Tibial nerve (tissue), 4 donors: ENCODE data around the gene CHST1. TPM values are rescaled to one million over a fixed set of nuclear protein-coding genes. Genes with fewer than 3 reads are reported as not detected.

Experiments
- DNase-seq, 2 donors: peaks; one replicate each; pipeline ENCODE4 v3.0.0-alpha.2; 2019; ENCODE audit warnings: low spot score in 2 of 2
- H3K27ac ChIP-seq, 4 donors: fragments of 200-600 bp; sonication (generic) in 3 of 4; one replicate each; pipeline ENCODE4 v1.5.1; 2017 to 2019; ENCODE audit warnings: mild to moderate bottlenecking in 1 of 4
- H3K27me3 ChIP-seq, 2 donors: fragments of 200-600 bp; sonication (generic) in 1 of 2; one replicate each; pipeline versions ENCODE4 v1.5.1 to v1.6.0; 2017 to 2019
- H3K36me3 ChIP-seq, 3 donors: fragments of 200-600 bp; sonication (generic); one replicate each; pipeline ENCODE4 v1.5.1; 2018 to 2019
- H3K4me1 ChIP-seq, 4 donors: fragments of 200-600 bp; sonication (generic) in 3 of 4; one replicate each; pipeline ENCODE4 v1.5.1; 2017 to 2019
- H3K4me3 ChIP-seq, 4 donors: fragments of 200-600 bp; sonication (generic) in 3 of 4; one replicate each; pipeline ENCODE4 v1.5.1; 2017 to 2019; ENCODE audit warnings: mild to moderate bottlenecking in 1 of 4, moderate library complexity in 1 of 4
- H3K9me3 ChIP-seq, 4 donors: fragments of 200-600 bp; sonication (generic) in 3 of 4; one replicate each; pipeline ENCODE4 v1.5.1; 2017 to 2019
- CTCF ChIP-seq, 5 experiments: fragments of 200-600 bp in 3 of 5; fragments of 450-650 bp in 2 of 5; sonication (generic) in 3 of 5; IDR thresholded peaks; one replicate each; pipeline ENCODE4 v1.5.1; 2016 to 2019; ENCODE audit warnings: antibody characterized with exemption in 5 of 5, mild to moderate bottlenecking in 3 of 5, moderate library complexity in 2 of 5
- EP300 ChIP-seq, 2 donors: sonication (generic); formaldehyde crosslinking; IDR thresholded peaks; one replicate each; pipeline ENCODE4 v1.6.1; 2017; ENCODE audit warnings: antibody characterized with exemption in 2 of 2, mild to moderate bottlenecking in 1 of 2
- POLR2A ChIP-seq, 2 donors: fragments of 450-650 bp; IDR thresholded peaks; one replicate each; pipeline ENCODE4 v1.6.1; 2017; ENCODE audit warnings: antibody characterized with exemption in 2 of 2, mild to moderate bottlenecking in 2 of 2, moderate library complexity in 2 of 2
- WGBS, 2 donors: methylation state at CpG; one replicate each; pipeline ENCODE4 v1.1.5; 2018; 5-methylcytosine and 5-hydroxymethylcytosine counted together
- total RNA-seq, 4 donors: library from RNA; depleted of rRNA; stranded (reverse); fragments of >200 nt; gene quantifications; one replicate each; pipeline ENCODE4 v1.1.0, GENCODE V29; 2016

The CHST1 gene
- total RNA-seq, 4 donors from 2014 or later = 1.2 to 3.6 (median 1.6) TPM

- 80 to 81% methylated on average over 6 of the region's 6 CpGs for WGBS, 2 donors
- Histone ChIP-seq H3K4me3 (no peak overlapping the region), H3K36me3 (no peaks in the 10 kb centered on the region), H3K9me3 (no peaks in the 10 kb centered on the region), H3K4me1 (no peaks in the 10 kb centered on the region), H3K27ac (no peak overlapping the region), H3K27me3 (no peaks in the 10 kb centered on the region)
- DNase-seq = no peak
- TF ChIP-seq POLR2A (IDR thresholded peaks at IDR 0.05) = no peak
- no peak for TF ChIP-seq CTCF (IDR thresholded peaks at IDR 0.05)
- no peak for TF ChIP-seq EP300 (IDR thresholded peaks at IDR 0.05)
These were observed 22.4 kb upstream of the CHST1 start for GRCh38 chr11:45687836-45688235.

GRCh38 chr11:45685964-45686537 lies 20.6 kb upstream of the CHST1 start:
- WGBS, 2 donors = 84 to 87% methylated on average over 7 of the region's 7 CpGs
- H3K27ac ChIP-seq = no peak overlapping the region
- H3K4me1 ChIP-seq = no peaks in the 10 kb centered on the region
- H3K4me3 ChIP-seq = no peak overlapping the region
- TF ChIP-seq POLR2A (IDR thresholded peaks at IDR 0.05) = no peak
- no peak for TF ChIP-seq EP300 (IDR thresholded peaks at IDR 0.05)
- no peak for TF ChIP-seq CTCF (IDR thresholded peaks at IDR 0.05)
- no peak for DNase-seq
- no peaks in the 10 kb centered on the region for H3K36me3 ChIP-seq
- no peaks in the 10 kb centered on the region for H3K27me3 ChIP-seq
- H3K9me3 ChIP-seq = no peaks in the 10 kb centered on the region

- TF ChIP-seq EP300 (IDR thresholded peaks at IDR 0.05) = no peak
- TF ChIP-seq CTCF (IDR thresholded peaks at IDR 0.05) = no peak
- no peak for TF ChIP-seq POLR2A (IDR thresholded peaks at IDR 0.05)
- no peak for DNase-seq
These were observed 19.0 kb upstream of the CHST1 start for GRCh38 chr11:45684440-45684839.

GRCh38 chr11:45683271-45684058 lies 18.0 kb upstream of the CHST1 start:
- Histone ChIP-seq H3K9me3 (no peaks in the 10 kb centered on the region), H3K36me3 (no peaks in the 10 kb centered on the region), H3K27me3 (no peaks in the 10 kb centered on the region), H3K27ac (no peak overlapping the region), H3K4me3 (no peak overlapping the region), H3K4me1 (no peaks in the 10 kb centered on the region)
- 69 to 77% methylated on average over 8 of the region's 8 CpGs for WGBS, 2 donors
- TF ChIP-seq POLR2A (IDR thresholded peaks at IDR 0.05) (no peak), EP300 (IDR thresholded peaks at IDR 0.05) (no peak), CTCF (IDR thresholded peaks at IDR 0.05) (no peak)
- no peak for DNase-seq

More at GRCh38 chr11:45684440-45684839, 19.0 kb upstream of the CHST1 start:
- Histone ChIP-seq H3K27me3 (no peaks in the 10 kb centered on the region), H3K9me3 (no peaks in the 10 kb centered on the region), H3K27ac (no peak overlapping the region), H3K36me3 (no peaks in the 10 kb centered on the region), H3K4me1 (no peaks in the 10 kb centered on the region), H3K4me3 (no peak overlapping the region)
- WGBS, 2 donors = 41 to 44% methylated on average over 6 of the region's 6 CpGs

- no peaks in the 10 kb centered on the region for H3K9me3 ChIP-seq
- no peak overlapping the region for H3K27ac ChIP-seq
- TF ChIP-seq EP300 (IDR thresholded peaks at IDR 0.05) (no peak), CTCF (IDR thresholded peaks at IDR 0.05) (no peak), POLR2A (IDR thresholded peaks at IDR 0.05) (no peak)
- 78 to 81% methylated on average over 7 of the region's 7 CpGs for WGBS, 2 donors
- H3K27me3 ChIP-seq = no peaks in the 10 kb centered on the region
- no peaks in the 10 kb centered on the region for H3K36me3 ChIP-seq
- H3K4me1 ChIP-seq = no peaks in the 10 kb centered on the region
- H3K4me3 ChIP-seq = no peak overlapping the region
- DNase-seq = no peak
These were observed 14.4 kb upstream of the CHST1 start for GRCh38 chr11:45679806-45680205.
